Measurements from ENCODE around the gene ABHD4. TPM values are rescaled to one million over a fixed set of nuclear protein-coding genes. Genes with fewer than 3 reads are reported as not detected.
A peak's percentile ranks its signal among the peaks of the same experiment; 100 is the strongest.

Gene ABHD4
- total RNA-seq, 5 donors from 2014 or later (not counting 1 experiment from before 2014, with no cell fraction given) = 10.1 to 20.9 (median 17.3) TPM

- Mint-ChIP-seq H3K27me3 (peaks cover 0 to 2% of the 10 kb centered on the region in 2 donors), H3K4me3 (peak overlapping the region; percentile 64 to 83 (median 79)), H3K36me3 (peaks cover 27% of the 10 kb centered on the region), H3K4me1 (peaks cover 90 to 96% (median 91%) of the 10 kb centered on the region in 3 donors), H3K9me3 (no peaks in the 10 kb centered on the region), H3K27ac (peak overlapping the region; percentile 98 to 99)
- H3K4me1 ChIP-seq (ENCODE audit: control insufficient read depth in 1 of 2, extremely low read depth in 1 of 2, insufficient read depth in 2 of 2, low read length in 2 of 2) = peaks cover 63 to 100% of the 10 kb centered on the region in 2 experiments
- no peaks in the 10 kb centered on the region for H3K9me3 ChIP-seq
- H3K4me3 ChIP-seq (ENCODE audit: control insufficient read depth in 1 of 2, extremely low read depth in 1 of 2, low read length in 1 of 2) = peak overlapping the region in 1 of 2 donors; percentile 25
- ChIA-PET CTCF (interaction anchor here (0.6 to 3.1 kb wide), 32 partner anchors 7 to 914 kb away, joined by 3 to 133 read pairs (median 5); partner anchors contain the start of genes DAD1 (in 1 of the 2), LRP10 (in 1 of the 2), OXA1L (in 1 of the 2) and PRMT5 (in 1 of the 2)), POLR2A (interaction anchor here (0.6 to 3.1 kb wide), 17 partner anchors 8 to 55 kb away, joined by 3 to 22 read pairs (median 3); partner anchors contain the start of gene DAD1 (in 2 of the 2))
- ATAC-seq (replicated peaks in 1 of 4) (peak in 3 of 4 experiments; percentile 2 to 28 (median 2)), DNase-seq (peak in 15 of 35 experiments; percentile 15 to 88 (median 45))
- H3K27me3 ChIP-seq (replicated peaks in 1 of 2; ENCODE audit: control insufficient read depth in 2 of 2, extremely low read depth in 1 of 2, insufficient read depth in 2 of 2, low read length in 1 of 2) = no peaks in the 10 kb centered on the region
- H3K27ac ChIP-seq (ENCODE audit: low read length) = peak overlapping the region; percentile 99
- WGBS (ENCODE audit: insufficient coverage) = 0% methylated on average over 1 of the region's 4 CpGs
- peaks cover 5 to 31% of the 10 kb centered on the region in 2 donors for H3K36me3 ChIP-seq (ENCODE audit: control insufficient read depth in 2 of 2, extremely low read depth in 1 of 2, insufficient read depth in 1 of 2, low read length in 1 of 2)
Observed at GRCh38 chr14:22555384-22556011, 42.6 kb upstream of the ABHD4 start.

DNA sequence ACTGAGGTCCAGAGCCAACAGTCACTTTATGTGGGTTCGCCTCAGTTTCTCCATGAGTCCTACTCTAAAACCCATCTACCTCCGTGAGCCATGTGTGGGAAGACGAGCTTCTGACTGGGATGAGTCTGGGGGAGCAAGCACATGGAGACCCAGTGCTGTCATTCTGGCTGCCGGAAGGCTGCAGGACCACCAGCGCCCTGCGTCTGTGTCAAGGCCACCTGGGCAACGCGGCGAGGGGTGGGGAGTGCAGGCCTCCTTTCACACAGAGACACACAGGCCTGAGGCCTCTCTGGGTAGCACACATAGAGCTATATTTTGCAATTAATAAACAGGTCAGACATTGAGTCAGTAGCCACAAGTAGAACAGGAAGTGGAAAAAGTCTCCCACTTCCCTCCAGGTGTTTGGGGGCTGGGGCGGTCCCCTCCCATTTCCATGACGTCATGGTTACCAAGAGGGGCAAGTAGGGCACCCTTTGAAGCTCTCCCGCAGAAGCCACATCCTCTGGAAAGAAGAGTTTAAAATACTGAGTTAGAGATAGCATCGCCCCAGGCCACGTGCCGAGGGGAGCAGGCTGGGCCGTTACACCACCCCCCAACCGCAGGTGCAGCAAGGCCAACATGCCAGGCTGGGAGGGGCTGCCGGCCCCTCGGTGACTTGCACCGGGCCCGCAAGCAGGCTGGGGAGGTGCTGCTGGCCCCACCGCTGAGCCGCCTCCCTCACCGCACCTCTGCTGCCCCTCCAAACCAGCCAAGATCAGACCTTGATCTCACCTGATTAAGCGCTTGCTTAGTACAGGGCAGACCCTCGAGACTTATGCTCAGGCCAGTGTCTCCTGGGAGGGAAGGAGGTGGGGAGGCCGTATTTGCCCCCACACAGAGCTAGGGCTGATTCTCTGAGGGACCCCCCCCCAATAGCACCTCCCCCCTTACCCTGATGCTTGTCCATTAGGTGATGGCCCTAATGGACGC, 41.8 kb upstream of the ABHD4 start:
- Mint-ChIP-seq H3K36me3 (peaks cover 19% of the 10 kb centered on the region), H3K9me3 (no peaks in the 10 kb centered on the region), H3K27me3 (peaks cover 0 to 2% of the 10 kb centered on the region in 2 donors), H3K4me1 (peaks cover 90 to 96% (median 91%) of the 10 kb centered on the region in 3 donors), H3K4me3 (peak overlapping the region; percentile 64 to 83 (median 79)), H3K27ac (peak overlapping the region; percentile 98 to 99)
- ChIA-PET CTCF (interaction anchor here (0.6 to 3.1 kb wide), 46 partner anchors 8 to 915 kb away, joined by 3 to 133 read pairs (median 4); partner anchors contain the start of genes DAD1 (in 1 of the 2), LRP10 (in 1 of the 2), OR6J1 (in 1 of the 2) and OXA1L (in 1 of the 2)), POLR2A (interaction anchor here (0.5 to 3.1 kb wide), 18 partner anchors 9 to 692 kb away, joined by 3 to 22 read pairs (median 4); partner anchors contain the start of gene DAD1 (in 2 of the 2))
- DNase-seq = peak; percentile 88 to 99 (median 98)
- H3K4me1 ChIP-seq (ENCODE audit: control insufficient read depth in 1 of 2, extremely low read depth in 1 of 2, insufficient read depth in 2 of 2, low read length in 2 of 2) = peaks cover 64 to 100% of the 10 kb centered on the region in 2 experiments
- no peaks in the 10 kb centered on the region for H3K9me3 ChIP-seq
- H3K27me3 ChIP-seq (replicated peaks in 1 of 2; ENCODE audit: control insufficient read depth in 2 of 2, extremely low read depth in 1 of 2, insufficient read depth in 2 of 2, low read length in 1 of 2) = no peaks in the 10 kb centered on the region
- WGBS (ENCODE audit: insufficient coverage) = 0% methylated on average over 15 of the region's 28 CpGs
- peak overlapping the region; percentile 47 to 58 for H3K4me3 ChIP-seq (ENCODE audit: control insufficient read depth in 1 of 2, extremely low read depth in 1 of 2, low read length in 1 of 2)
- ATAC-seq (replicated peaks in 1 of 4) = peak; percentile 67 to 73 (median 70)
- H3K27ac ChIP-seq (ENCODE audit: low read length) = peak overlapping the region; percentile 99
- peaks cover 5 to 23% of the 10 kb centered on the region in 2 donors for H3K36me3 ChIP-seq (ENCODE audit: control insufficient read depth in 2 of 2, extremely low read depth in 1 of 2, insufficient read depth in 1 of 2, low read length in 1 of 2)

DNA sequence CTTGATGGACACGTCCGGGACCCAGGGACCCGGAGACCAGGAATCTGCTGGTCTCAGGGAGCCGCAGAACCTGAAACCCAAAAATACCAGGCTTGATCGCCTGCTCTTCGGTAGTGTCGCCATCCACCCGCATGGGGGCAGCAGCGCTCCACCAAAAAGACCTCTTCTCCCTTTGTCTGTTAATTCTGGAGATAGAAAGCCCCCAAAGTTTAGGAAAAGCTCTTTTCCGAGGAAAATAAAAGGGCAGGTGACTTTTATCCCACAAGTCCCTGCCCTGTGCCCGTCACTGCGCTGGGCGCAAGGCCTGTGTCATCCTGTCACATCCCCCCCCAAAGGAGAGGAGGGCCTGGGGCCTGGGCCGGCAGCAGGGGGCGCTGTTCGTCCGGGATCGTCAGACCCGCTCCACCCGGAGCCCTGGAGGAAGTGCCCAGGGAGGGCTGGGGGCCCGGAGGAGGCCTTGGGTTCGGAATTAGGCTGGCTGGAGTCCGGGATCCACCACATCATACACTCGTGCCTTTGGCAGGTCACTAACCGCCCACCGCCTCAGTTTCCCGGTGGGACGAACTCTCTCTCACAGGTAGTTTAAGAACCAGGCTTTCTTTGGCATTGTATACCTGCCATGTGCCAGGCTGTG, 41.0 kb upstream of the ABHD4 start:
- H3K27me3 Mint-ChIP-seq = peaks cover 0 to 2% of the 10 kb centered on the region in 2 donors
- Histone ChIP-seq H3K4me3 (ENCODE audit: control insufficient read depth in 1 of 2, extremely low read depth in 1 of 2, low read length in 1 of 2) (peak overlapping the region; percentile 47 to 58), H3K4me1 (ENCODE audit: control insufficient read depth in 1 of 2, extremely low read depth in 1 of 2, insufficient read depth in 2 of 2, low read length in 2 of 2) (peaks cover 66 to 100% of the 10 kb centered on the region in 2 experiments), H3K27me3 (replicated peaks in 1 of 2; ENCODE audit: control insufficient read depth in 2 of 2, extremely low read depth in 1 of 2, insufficient read depth in 2 of 2, low read length in 1 of 2) (no peaks in the 10 kb centered on the region), H3K36me3 (ENCODE audit: control insufficient read depth in 2 of 2, extremely low read depth in 1 of 2, insufficient read depth in 1 of 2, low read length in 1 of 2) (peaks cover 5 to 15% of the 10 kb centered on the region in 2 donors), H3K9me3 (no peaks in the 10 kb centered on the region), H3K27ac (ENCODE audit: low read length) (peak overlapping the region; percentile 99)
- peaks cover 11% of the 10 kb centered on the region for H3K36me3 Mint-ChIP-seq
- ChIA-PET POLR2A (interaction anchor here (0.6 to 3.1 kb wide), 9 partner anchors 10 to 170 kb away, joined by 3 to 22 read pairs (median 5); partner anchors contain the start of gene DAD1 (in 2 of the 2)), CTCF (interaction anchor here (0.6 to 3.1 kb wide), 30 partner anchors 9 to 853 kb away, joined by 3 to 133 read pairs (median 4); partner anchors contain the start of genes DAD1 (in 1 of the 2), LRP10 (in 1 of the 2), OR6J1 (in 1 of the 2) and PRMT5 (in 1 of the 2))
- peaks cover 90 to 96% (median 91%) of the 10 kb centered on the region in 3 donors for H3K4me1 Mint-ChIP-seq
- H3K4me3 Mint-ChIP-seq = peak overlapping the region; percentile 64 to 83 (median 79)
- ATAC-seq (replicated peaks in 1 of 4) (peak; percentile 21 to 38 (median 29)), DNase-seq (peak; percentile 69 to 96 (median 89))
- H3K27ac Mint-ChIP-seq = peak overlapping the region; percentile 98 to 99
- WGBS (ENCODE audit: insufficient coverage) = under 1% methylated on average over 22 of the region's 28 CpGs
- H3K9me3 Mint-ChIP-seq = no peaks in the 10 kb centered on the region

- Histone ChIP-seq H3K4me1 (ENCODE audit: control insufficient read depth in 1 of 2, extremely low read depth in 1 of 2, insufficient read depth in 2 of 2, low read length in 2 of 2) (peaks cover 69 to 100% of the 10 kb centered on the region in 2 experiments), H3K4me3 (ENCODE audit: control insufficient read depth in 1 of 2, extremely low read depth in 1 of 2, low read length in 1 of 2) (peak overlapping the region in 1 of 2 donors; percentile 36), H3K9me3 (no peaks in the 10 kb centered on the region), H3K27ac (ENCODE audit: low read length) (peak overlapping the region; percentile 99), H3K27me3 (replicated peaks in 1 of 2; ENCODE audit: control insufficient read depth in 2 of 2, extremely low read depth in 1 of 2, insufficient read depth in 2 of 2, low read length in 1 of 2) (no peaks in the 10 kb centered on the region), H3K36me3 (ENCODE audit: control insufficient read depth in 2 of 2, extremely low read depth in 1 of 2, insufficient read depth in 1 of 2, low read length in 1 of 2) (peaks cover 0 to 8% of the 10 kb centered on the region in 2 donors)
- Mint-ChIP-seq H3K27me3 (peaks cover 0 to 2% of the 10 kb centered on the region in 2 donors), H3K4me1 (peaks cover 90 to 96% (median 91%) of the 10 kb centered on the region in 3 donors), H3K4me3 (peak overlapping the region; percentile 64 to 83 (median 79)), H3K36me3 (peaks cover 3% of the 10 kb centered on the region), H3K9me3 (no peaks in the 10 kb centered on the region), H3K27ac (peak overlapping the region; percentile 98 to 99)
- DNase-seq = peak in 1 of 35 experiments; percentile 32
- POLR2A ChIA-PET = interaction anchor here in 1 of 2 donors (0.5 to 0.7 kb wide), 2 partner anchors 12 to 38 kb away, joined by 3 read pairs; no protein-coding TSS in a partner anchor
- no CpG with 5 or more reads among the region's 1 CpG for WGBS (ENCODE audit: insufficient coverage)
- CTCF ChIA-PET = interaction anchor here (0.8 to 4.9 kb wide), 8 partner anchors 9 to 580 kb away, joined by 3 to 176 read pairs (median 3); no protein-coding TSS in a partner anchor
- ATAC-seq (replicated peaks in 1 of 4) = no peak
Observed at GRCh38 chr14:22557846-22558220, 40.3 kb upstream of the ABHD4 start.

DNA sequence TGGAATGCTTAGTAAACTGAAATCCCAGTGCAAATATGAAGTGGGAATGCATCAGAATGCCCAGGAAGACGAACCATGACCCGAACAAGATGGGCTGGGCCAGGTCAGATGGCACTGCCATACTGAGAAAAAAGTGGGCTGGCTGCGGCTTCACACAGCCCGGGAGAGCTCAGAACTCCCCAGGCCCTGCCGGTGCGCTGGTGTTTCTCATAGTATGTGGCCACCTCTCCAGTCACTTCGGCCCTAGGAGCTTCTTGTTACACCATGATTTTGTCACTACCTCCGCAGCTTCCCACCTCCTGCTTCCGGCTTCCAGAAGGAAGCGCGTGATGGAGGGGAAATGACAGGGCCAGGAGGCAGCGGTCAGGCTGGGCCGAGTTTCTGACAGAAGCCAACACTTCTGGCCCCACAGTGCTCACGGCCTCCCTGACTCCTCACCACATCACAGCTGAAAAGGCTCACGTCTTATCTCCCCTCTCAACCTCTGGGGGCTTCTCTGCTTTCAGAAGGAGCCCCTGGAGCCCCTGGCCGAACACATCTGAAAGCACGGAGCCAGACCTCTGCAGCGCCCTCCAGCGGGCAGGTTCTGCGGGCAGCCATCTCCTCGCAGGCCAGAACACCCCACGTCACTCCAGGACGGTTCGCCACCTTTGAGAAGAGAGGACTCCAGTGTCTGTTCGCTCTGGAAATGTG, 39.7 kb upstream of the ABHD4 start:
- ATAC-seq (replicated peaks in 1 of 4) = no peak
- ChIA-PET POLR2A (interaction anchor here in 1 of 2 donors (0.5 to 0.7 kb wide), 3 partner anchors 12 to 39 kb away, joined by 3 to 5 read pairs (median 3); no protein-coding TSS in a partner anchor), CTCF (interaction anchor here (0.8 to 4.9 kb wide), 8 partner anchors 9 to 580 kb away, joined by 3 to 176 read pairs (median 3); no protein-coding TSS in a partner anchor)
- Mint-ChIP-seq H3K4me1 (peaks cover 89 to 96% (median 90%) of the 10 kb centered on the region in 3 donors), H3K27ac (peak overlapping the region; percentile 98 to 99), H3K9me3 (no peaks in the 10 kb centered on the region), H3K4me3 (peak overlapping the region; percentile 64 to 83 (median 79)), H3K27me3 (peaks cover 0 to 2% of the 10 kb centered on the region in 2 donors), H3K36me3 (peaks cover 3% of the 10 kb centered on the region)
- Histone ChIP-seq H3K27ac (ENCODE audit: low read length) (peak overlapping the region; percentile 99), H3K4me3 (ENCODE audit: control insufficient read depth in 1 of 2, extremely low read depth in 1 of 2, low read length in 1 of 2) (peak overlapping the region in 1 of 2 donors; percentile 36), H3K27me3 (replicated peaks in 1 of 2; ENCODE audit: control insufficient read depth in 2 of 2, extremely low read depth in 1 of 2, insufficient read depth in 2 of 2, low read length in 1 of 2) (no peaks in the 10 kb centered on the region), H3K9me3 (no peaks in the 10 kb centered on the region), H3K36me3 (ENCODE audit: control insufficient read depth in 2 of 2, extremely low read depth in 1 of 2, insufficient read depth in 1 of 2, low read length in 1 of 2) (peaks cover 0 to 2% of the 10 kb centered on the region in 2 donors), H3K4me1 (ENCODE audit: control insufficient read depth in 1 of 2, extremely low read depth in 1 of 2, insufficient read depth in 2 of 2, low read length in 2 of 2) (peaks cover 69 to 100% of the 10 kb centered on the region in 2 experiments)
- DNase-seq = peak in 18 of 35 experiments; percentile 38 to 81 (median 54)
- 15% methylated on average over 9 of the region's 25 CpGs for WGBS (ENCODE audit: insufficient coverage)

Data from T-cell (primary cell).